ENCODE results near the gene XKR7. TPM values are rescaled to one million over a fixed set of nuclear protein-coding genes. Genes with fewer than 3 reads are reported as not detected.
"Not testable (repeated sequence)": the region's sequence is repeated elsewhere in the genome, so short reads cannot be mapped to it uniquely, and the experiment has no call there.

Gene XKR7
- total RNA-seq, 3 donors from 2014 or later (not counting 1 experiment from before 2014, with no cell fraction given): not detected

DNA sequence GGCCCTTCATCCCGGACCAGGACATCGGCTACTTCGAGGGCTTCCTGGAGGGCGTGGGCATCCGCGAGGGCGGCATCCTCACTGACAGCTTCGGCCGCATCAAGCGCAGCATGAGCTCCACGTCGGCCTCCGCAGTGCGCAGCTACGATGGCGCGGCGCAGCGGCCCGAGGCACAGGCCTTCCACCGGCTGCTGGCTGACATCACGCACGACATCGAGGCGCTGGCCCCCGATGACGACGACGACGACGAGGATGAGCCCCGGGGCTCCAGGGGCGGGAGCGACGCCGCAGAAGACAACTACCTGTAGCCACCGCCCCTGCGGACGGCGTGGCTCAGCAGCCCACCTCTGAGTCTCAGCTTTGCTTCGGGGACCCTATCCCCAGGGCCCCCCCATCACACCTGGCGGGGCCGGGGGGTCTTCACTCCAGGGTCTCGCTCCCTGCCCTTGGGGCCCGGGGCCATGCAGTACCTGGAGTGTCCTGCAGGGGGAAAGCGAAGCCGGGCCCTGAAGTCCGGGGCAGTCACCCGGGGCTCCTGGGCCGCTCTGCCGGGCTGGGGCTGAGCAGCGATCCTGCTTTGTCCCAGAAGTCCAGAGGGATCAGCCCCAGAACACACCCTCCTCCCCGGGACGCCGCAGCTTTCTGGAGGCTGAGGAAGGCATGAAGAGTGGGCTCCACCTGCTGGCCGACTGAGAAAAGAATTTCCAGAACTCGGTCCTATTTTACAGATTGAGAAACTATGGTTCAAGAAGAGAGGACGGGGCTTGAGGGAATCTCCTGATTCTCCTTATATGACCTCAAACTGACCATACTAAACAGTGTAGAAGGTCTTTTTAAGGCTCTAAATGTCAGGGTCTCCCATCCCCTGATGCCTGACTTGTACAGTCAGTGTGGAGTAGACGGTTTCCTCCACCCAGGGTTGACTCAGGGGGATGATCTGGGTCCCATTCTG, 63.3 kb downstream of the XKR7 start:
- peak; percentile 46 to 75 for DNase-seq
- no peak overlapping the region for H3K27ac Mint-ChIP-seq
- TF ChIP-seq, protein P1, sequence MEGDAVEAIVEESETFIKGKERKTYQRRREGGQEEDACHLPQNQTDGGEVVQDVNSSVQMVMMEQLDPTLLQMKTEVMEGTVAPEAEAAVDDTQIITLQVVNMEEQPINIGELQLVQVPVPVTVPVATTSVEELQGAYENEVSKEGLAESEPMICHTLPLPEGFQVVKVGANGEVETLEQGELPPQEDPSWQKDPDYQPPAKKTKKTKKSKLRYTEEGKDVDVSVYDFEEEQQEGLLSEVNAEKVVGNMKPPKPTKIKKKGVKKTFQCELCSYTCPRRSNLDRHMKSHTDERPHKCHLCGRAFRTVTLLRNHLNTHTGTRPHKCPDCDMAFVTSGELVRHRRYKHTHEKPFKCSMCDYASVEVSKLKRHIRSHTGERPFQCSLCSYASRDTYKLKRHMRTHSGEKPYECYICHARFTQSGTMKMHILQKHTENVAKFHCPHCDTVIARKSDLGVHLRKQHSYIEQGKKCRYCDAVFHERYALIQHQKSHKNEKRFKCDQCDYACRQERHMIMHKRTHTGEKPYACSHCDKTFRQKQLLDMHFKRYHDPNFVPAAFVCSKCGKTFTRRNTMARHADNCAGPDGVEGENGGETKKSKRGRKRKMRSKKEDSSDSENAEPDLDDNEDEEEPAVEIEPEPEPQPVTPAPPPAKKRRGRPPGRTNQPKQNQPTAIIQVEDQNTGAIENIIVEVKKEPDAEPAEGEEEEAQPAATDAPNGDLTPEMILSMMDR (IDR thresholded peaks at IDR 0.05): peak; percentile 100
- no peaks in the 10 kb centered on the region for H3K9me3 Mint-ChIP-seq
- no peak overlapping the region for H3K4me3 Mint-ChIP-seq
- Histone ChIP-seq H3K9me3 (ENCODE audit: control insufficient read depth, insufficient read depth, low read length) (no peaks in the 10 kb centered on the region), H3K4me1 (ENCODE audit: control insufficient read depth, insufficient read depth, low read length) (peaks cover 14% of the 10 kb centered on the region), H3K27ac (ENCODE audit: low read length) (no peak overlapping the region), H3K4me3 (ENCODE audit: low read length) (no peak overlapping the region), H3K36me3 (ENCODE audit: control insufficient read depth, insufficient read depth, low read length) (no peaks in the 10 kb centered on the region), H3K27me3 (ENCODE audit: control insufficient read depth, insufficient read depth, low read length) (peaks cover 11% of the 10 kb centered on the region)
- no peaks in the 10 kb centered on the region for H3K36me3 Mint-ChIP-seq
- peak; percentile 56 to 85 (median 78) for ATAC-seq
- WGBS (ENCODE audit: insufficient coverage): 33% methylated on average over 57 of the region's 59 CpGs
- peaks cover 23 to 58% of the 10 kb centered on the region in 2 donors for H3K27me3 Mint-ChIP-seq (ENCODE audit: low read depth in 2 of 2)
- H3K4me1 Mint-ChIP-seq: no peaks in the 10 kb centered on the region
- intact Hi-C loops (cut with micrococcal nuclease): loop anchor here (1.0 to 5.0 kb wide), 2 partner anchors 209 to 621 kb away; no protein-coding TSS in a partner anchor

DNA sequence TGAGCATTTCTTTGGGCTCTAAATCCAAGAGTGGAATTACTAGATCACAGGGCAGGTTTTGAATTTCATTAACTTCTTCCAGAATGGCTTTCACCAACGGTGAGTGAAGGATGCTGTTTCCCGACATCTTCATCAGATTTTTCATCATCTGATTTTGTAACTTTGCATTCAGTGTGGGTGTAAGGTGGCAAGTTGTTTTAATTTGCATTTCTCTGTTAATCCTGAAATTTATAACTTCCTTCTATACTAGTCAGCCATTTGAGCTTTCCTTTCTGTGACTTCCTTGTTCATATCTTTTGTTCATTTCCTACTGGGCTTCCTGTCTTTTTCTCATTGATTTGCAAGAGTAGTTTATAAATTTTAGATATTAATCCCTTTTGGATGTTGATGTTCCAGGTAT, 65.4 kb downstream of the XKR7 start:
- Mint-ChIP-seq H3K27me3 (ENCODE audit: low read depth in 2 of 2) (peaks cover 29 to 50% of the 10 kb centered on the region in 2 donors), H3K4me1 (no peaks in the 10 kb centered on the region), H3K27ac (no peak overlapping the region), H3K36me3 (no peaks in the 10 kb centered on the region), H3K4me3 (no peak overlapping the region), H3K9me3 (no peaks in the 10 kb centered on the region)
- intact Hi-C loops (cut with micrococcal nuclease): loop anchor here (5.0 kb wide), 1 partner anchor 619 kb away; no protein-coding TSS in a partner anchor
- WGBS (ENCODE audit: insufficient coverage): no CpG with 5 or more reads among the region's 2 CpGs
- H3K4me1 ChIP-seq (ENCODE audit: control insufficient read depth, insufficient read depth, low read length): peaks cover 14% of the 10 kb centered on the region
- peaks cover 4% of the 10 kb centered on the region for H3K9me3 ChIP-seq (ENCODE audit: control insufficient read depth, insufficient read depth, low read length)
- H3K27ac ChIP-seq (ENCODE audit: low read length): no peak overlapping the region
- H3K27me3 ChIP-seq (ENCODE audit: control insufficient read depth, insufficient read depth, low read length): peaks cover 11% of the 10 kb centered on the region
- no peak overlapping the region for H3K4me3 ChIP-seq (ENCODE audit: low read length)
- no peak for DNase-seq
- no peaks in the 10 kb centered on the region for H3K36me3 ChIP-seq (ENCODE audit: control insufficient read depth, insufficient read depth, low read length)
- no peak for ATAC-seq
- TF ChIP-seq, protein P1 (IDR thresholded peaks at IDR 0.05): no peak

DNA sequence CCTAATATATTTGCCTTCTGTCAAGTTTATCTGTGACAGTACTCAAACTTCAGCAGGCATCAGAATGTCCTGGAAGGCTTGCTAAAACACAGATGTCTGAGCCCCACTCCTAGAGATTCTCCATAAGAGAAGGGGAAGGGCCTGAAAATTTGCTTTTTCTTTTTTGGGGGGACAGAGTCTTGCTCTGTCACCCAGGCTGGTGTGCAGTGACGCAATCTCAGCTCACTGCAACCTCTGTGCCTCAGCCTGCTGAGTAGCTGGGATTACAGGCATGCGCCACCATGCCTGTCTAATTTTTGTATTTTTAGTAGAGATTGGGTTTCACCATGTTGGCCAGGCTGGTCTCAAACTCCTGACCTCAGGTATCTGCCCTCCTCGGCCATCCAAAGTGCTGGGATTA, 65.8 kb downstream of the XKR7 start:
- not testable (repeated sequence) for DNase-seq; H3K36me3 Mint-ChIP-seq; H3K27ac Mint-ChIP-seq; H3K4me3 Mint-ChIP-seq; H3K9me3 Mint-ChIP-seq; H3K4me1 Mint-ChIP-seq; H3K36me3 ChIP-seq (ENCODE audit: control insufficient read depth, insufficient read depth, low read length); H3K9me3 ChIP-seq (ENCODE audit: control insufficient read depth, insufficient read depth, low read length); ATAC-seq; H3K27ac ChIP-seq (ENCODE audit: low read length); H3K4me3 ChIP-seq (ENCODE audit: low read length)
- 92% methylated on average over 3 of the region's 3 CpGs for WGBS (ENCODE audit: insufficient coverage)
- peaks cover 29 to 50% of the 10 kb centered on the region in 2 donors for H3K27me3 Mint-ChIP-seq (ENCODE audit: low read depth in 2 of 2)
- intact Hi-C loops (cut with micrococcal nuclease): loop anchor here (5.0 kb wide), 1 partner anchor 619 kb away; no protein-coding TSS in a partner anchor
- Histone ChIP-seq H3K4me1 (ENCODE audit: control insufficient read depth, insufficient read depth, low read length) (peaks cover 14% of the 10 kb centered on the region), H3K27me3 (ENCODE audit: control insufficient read depth, insufficient read depth, low read length) (peaks cover 11% of the 10 kb centered on the region)
